AG09309 (cell line): ENCODE results near the gene FAM20A.
"Not testable (repeated sequence)": the region's sequence is repeated elsewhere in the genome, so short reads cannot be mapped to it uniquely, and the experiment has no call there.

Source experiments
- DNase-seq: peaks from one replicate; pipeline ENCODE4 v3.0.0-alpha.2; 2010; ENCODE audit warnings: low read depth
- H3K4me3 ChIP-seq: 2 replicates; pipeline ENCODE4 v1.5.1; 2011; ENCODE audit warnings: mild to moderate bottlenecking, low read depth, low read length, moderate library complexity; ENCODE audit not compliant: control insufficient read depth
- TF ChIP-seq, protein P1 (sequence below): IDR thresholded peaks from 2 replicates; pipeline ENCODE4 v1.5.1; 2011; ENCODE audit warnings: mild to moderate bottlenecking, low read depth, low read length, inconsistent platforms; ENCODE audit not compliant: insufficient read depth, control insufficient read depth; ENCODE audit errors: missing control alignments

The FAM20A gene

DNA sequence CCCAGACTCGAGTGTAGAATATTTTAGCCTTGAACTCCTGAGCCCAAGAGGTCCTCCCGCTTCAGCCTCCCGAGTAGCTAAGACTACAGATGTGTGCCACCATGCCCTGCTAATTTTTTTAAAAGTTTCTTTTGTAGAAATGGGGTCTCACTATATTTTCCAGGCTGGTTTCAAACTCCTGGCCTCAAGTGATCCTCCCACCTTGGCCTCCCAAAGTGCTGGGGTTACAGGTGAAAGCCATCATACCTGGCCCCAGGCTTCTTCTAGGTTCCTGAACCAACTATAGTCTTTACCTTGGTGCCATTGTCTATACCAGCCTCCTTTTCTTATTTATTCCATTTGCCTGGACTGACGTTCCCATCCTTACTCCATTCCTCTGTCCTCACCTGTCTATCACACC is 106.1 kb downstream of the FAM20A start:
- no peak overlapping the region for H3K4me3 ChIP-seq
- no peak for DNase-seq
- TF ChIP-seq, protein P1, sequence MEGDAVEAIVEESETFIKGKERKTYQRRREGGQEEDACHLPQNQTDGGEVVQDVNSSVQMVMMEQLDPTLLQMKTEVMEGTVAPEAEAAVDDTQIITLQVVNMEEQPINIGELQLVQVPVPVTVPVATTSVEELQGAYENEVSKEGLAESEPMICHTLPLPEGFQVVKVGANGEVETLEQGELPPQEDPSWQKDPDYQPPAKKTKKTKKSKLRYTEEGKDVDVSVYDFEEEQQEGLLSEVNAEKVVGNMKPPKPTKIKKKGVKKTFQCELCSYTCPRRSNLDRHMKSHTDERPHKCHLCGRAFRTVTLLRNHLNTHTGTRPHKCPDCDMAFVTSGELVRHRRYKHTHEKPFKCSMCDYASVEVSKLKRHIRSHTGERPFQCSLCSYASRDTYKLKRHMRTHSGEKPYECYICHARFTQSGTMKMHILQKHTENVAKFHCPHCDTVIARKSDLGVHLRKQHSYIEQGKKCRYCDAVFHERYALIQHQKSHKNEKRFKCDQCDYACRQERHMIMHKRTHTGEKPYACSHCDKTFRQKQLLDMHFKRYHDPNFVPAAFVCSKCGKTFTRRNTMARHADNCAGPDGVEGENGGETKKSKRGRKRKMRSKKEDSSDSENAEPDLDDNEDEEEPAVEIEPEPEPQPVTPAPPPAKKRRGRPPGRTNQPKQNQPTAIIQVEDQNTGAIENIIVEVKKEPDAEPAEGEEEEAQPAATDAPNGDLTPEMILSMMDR, result no peak

DNA sequence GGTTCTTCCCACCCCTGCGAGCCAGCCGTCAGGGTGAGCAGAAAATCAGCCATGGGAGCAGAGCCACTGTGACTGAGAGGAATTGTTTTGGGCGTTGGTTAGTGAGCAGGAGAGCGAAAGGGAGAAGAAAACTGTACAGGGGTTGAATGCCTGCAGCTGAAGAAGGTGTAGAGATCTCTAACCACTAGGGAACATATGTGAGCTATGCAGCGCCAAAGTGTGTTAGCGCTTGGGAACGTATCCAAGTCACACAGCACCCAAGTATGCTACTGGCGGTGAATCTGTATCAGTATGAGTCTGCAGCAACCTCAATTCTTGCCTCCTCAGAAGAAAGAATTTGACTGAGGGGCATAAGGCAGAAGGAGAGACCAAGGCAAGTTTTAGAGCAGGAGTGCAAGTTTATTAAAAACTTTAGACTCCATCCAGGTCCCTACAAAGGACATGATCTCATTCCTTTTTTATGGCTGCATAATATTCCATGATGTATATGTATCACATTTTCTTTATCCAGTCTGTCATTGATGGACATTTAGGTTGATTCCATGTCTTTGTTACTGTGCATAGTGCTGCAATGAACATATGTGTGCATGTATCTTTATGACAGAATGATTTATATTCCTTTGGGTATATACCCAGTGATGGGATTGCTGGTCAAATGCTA is 108.6 kb downstream of the FAM20A start:
- H3K4me3 ChIP-seq, DNase-seq: not testable (repeated sequence)

DNA sequence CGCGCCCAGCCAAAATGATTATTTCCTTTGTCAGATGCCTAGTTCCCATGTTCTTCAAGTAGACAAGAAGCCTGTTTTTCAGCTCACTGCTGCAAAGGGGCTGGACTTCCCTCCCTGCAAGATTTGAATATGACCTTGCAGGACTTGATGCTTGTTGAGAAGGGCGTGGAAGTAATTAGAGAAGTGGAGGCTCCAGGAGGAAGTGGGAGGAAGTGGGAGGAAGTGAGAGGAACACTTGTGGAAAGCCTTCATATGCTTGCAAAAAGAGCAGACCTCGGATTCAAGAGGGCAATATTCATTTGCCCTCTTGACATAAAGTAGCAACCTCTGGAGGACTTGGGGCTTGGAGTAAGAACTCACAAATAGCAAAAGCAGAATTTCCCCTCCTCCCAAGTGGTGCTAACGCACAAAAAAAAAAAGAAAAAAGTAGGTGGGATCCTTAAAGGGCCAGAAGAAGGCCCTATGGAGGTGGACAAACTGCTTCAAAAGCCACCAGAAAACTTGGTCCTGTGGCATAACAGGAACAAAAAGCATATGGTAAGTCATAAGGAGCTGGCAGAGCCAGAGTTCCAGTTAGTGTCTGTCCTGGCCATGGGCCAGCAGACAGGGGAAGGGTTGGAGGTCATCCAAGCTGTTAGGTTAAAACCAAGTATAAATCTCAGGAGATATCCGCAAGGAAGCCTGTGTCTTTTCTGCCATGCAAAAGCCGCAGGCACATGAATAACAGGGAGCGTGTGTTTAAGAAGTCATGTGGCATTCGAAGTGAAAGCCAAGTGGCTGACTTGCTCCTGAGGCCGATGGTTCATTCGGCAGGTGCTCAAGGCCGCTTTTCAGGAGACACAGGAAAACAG is 109.6 kb downstream of the FAM20A start:
- TF ChIP-seq, protein P1, result no peak
- DNase-seq, result no peak
- no peak overlapping the region for H3K4me3 ChIP-seq

DNA sequence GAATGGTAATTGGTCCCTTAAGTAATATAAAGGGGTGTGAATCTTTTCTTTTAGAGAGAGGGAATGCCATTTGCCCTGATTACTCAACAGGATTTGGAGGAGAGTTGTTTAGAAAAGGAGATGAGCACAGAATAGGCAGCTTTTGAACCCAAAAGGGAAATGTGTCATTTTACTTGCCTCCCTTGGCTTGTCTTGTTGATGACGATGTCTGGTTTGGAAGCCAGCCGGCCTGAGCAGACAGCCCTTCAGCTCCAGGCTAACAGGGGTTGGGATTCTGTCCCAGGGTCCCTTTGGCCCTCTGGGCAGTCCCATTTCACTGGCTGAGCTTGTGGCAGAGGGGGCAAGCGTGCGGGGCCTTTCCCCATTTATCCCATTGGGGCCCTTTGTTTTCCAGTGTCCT is 111.2 kb downstream of the FAM20A start:
- no peak overlapping the region for H3K4me3 ChIP-seq
- TF ChIP-seq, protein P1, result no peak
- DNase-seq, result no peak
